ENCODE measurements around the gene HMCN1.
"Not testable (repeated sequence)": the region's sequence is repeated elsewhere in the genome, so short reads cannot be mapped to it uniquely, and the experiment has no call there.

Gene HMCN1

DNA sequence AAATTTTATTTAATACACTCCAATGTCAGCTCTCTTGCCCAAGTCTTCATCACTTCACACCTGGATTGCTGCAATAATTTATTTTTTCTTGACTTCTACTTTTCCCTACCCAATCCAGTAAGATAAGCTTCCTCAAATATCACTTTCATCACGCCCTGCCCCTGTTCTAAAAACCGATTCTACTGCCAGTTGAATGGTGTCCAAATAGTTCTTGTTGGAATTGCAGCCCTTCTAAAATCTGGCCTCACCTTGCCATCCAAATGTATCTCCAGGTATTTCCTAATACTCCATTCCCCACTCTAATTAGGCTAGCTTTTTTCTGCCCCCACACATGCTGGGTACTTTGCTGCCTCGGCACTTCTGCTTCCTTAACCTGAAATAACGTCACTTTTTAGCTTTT is 152.5 kb downstream of the HMCN1 start:
- no peaks in the 10 kb centered on the region for H3K27me3 ChIP-seq
- no peak overlapping the region for H3K9ac ChIP-seq
- no peak overlapping the region for H3K27ac ChIP-seq
- no peaks in the 10 kb centered on the region for H3K36me3 ChIP-seq
- H3K9me3 ChIP-seq: no peaks in the 10 kb centered on the region
- H3K4me1 ChIP-seq: no peaks in the 10 kb centered on the region
- no peaks in the 10 kb centered on the region for H4K20me1 ChIP-seq
- H3K4me3 ChIP-seq: no peak overlapping the region
- no peak for TF ChIP-seq Cebpa-rat (IDR thresholded peaks at IDR 0.05)
- H3K4me2 ChIP-seq: no peak overlapping the region

DNA sequence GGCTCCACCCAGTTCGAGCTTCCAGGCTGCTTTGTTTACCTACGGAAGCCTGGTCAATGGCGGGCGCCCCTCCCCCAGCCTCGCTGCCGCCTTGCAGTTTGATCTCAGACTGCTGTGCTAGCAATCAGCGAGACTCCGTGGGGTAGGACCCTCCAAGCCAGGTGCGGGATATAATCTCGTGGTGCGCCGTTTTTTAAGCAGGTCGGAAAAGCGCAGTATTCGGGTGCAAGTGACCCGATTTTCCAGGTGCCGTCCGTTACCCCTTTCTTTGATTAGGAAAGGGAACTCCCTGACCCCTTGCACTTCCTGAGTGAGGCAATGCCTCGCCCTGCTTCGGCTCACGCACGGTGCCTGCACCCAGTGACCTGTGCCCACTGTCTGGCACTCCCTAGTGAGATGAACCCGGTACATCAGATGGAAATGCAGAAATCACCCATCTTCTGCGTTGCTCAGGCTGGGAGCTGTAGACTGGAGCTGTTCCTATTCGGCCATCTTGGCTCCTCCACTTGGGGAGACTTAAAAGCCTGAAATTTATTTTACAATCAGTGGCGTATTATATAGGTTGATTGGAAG is 158.7 kb downstream of the HMCN1 start:
- H3K27me3 ChIP-seq, H3K9ac ChIP-seq, H4K20me1 ChIP-seq, H3K9me3 ChIP-seq, H3K4me1 ChIP-seq, H3K4me3 ChIP-seq, H3K27ac ChIP-seq, H3K36me3 ChIP-seq, H3K4me2 ChIP-seq: not testable (repeated sequence)

DNA sequence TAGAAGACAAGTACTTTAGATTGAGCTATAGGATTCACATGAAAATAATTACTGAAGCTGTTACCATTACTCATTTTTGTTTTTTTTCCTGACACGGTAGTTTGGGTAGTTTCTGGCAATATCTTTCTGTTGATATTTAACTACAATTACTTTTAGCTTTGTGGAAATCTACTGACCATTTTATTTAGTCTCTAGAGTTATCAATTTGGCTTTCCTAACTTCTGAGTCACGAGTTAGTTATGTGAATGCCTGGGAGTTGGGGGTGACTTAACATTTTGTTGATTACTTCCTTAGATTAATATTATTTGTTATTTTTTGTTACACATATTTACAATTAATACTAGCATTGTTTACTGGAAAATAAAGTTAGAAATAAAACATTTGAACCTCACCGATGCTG is 160.6 kb downstream of the HMCN1 start:
- Histone ChIP-seq H3K9me3 (no peaks in the 10 kb centered on the region), H3K27me3 (no peaks in the 10 kb centered on the region), H4K20me1 (no peaks in the 10 kb centered on the region), H3K36me3 (no peaks in the 10 kb centered on the region), H3K27ac (no peak overlapping the region), H3K4me1 (no peaks in the 10 kb centered on the region), H3K4me2 (no peak overlapping the region), H3K4me3 (no peak overlapping the region), H3K9ac (no peak overlapping the region)
- no peak for TF ChIP-seq Cebpa-rat (IDR thresholded peaks at IDR 0.05)

DNA sequence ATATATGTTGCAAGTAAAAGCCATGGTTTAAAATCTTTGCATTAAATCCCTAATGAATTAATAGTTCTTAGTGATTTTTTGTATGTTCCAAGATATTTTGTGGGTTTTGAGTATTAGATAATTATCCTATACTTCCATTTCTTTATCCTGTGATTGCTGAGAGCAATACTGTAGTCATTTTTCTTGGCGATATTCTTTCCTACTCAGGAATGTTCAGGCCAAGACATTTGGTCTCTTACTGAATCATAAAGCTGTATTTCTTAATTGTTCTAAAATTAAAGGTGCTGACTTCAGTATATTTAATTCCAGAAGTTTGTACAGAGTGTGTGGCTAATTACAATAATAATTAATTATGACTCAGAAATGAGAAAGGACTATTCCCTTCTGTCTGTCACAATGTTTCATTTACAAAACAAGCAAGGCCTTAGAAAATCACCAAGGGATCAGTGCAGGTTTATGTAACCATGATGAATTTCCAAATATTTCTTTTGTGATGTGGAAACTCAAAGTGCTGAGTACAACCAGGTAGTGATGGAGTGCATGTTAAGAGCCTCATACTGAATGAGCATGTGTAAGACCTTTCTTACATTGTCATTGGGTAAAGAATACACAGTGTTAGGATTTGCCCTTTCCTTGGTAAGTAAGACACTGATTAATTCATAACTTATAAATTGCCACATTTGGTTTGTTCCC is 161.2 kb downstream of the HMCN1 start:
- Histone ChIP-seq H3K9me3 (no peaks in the 10 kb centered on the region), H4K20me1 (no peaks in the 10 kb centered on the region), H3K4me1 (no peaks in the 10 kb centered on the region), H3K27ac (no peak overlapping the region), H3K36me3 (no peaks in the 10 kb centered on the region), H3K4me2 (no peak overlapping the region), H3K4me3 (no peak overlapping the region), H3K27me3 (no peaks in the 10 kb centered on the region), H3K9ac (no peak overlapping the region)
- TF ChIP-seq Cebpa-rat (IDR thresholded peaks at IDR 0.05): no peak

DNA sequence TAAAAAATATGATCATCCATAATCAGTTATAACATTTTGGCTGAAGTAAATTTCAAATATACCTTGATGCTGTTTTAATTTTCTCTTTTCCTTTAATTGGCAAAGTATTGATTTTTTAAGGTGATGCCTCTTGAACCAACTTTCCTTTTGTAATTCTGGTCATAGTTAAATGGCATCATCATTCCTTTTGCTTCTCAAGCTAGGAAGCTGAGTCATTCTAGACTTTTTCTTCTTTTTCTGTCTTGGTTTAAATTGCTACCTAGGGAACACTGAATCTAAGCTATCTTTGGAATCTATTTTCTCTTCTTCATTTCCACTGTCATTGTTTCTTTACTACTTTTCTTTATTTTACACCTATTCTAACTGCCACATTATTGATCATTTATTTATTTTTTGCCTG is 162.7 kb downstream of the HMCN1 start:
- Histone ChIP-seq H3K27me3 (no peaks in the 10 kb centered on the region), H3K27ac (no peak overlapping the region), H4K20me1 (no peaks in the 10 kb centered on the region), H3K9me3 (no peaks in the 10 kb centered on the region), H3K9ac (no peak overlapping the region), H3K4me2 (no peak overlapping the region), H3K4me1 (no peaks in the 10 kb centered on the region), H3K4me3 (no peak overlapping the region), H3K36me3 (no peaks in the 10 kb centered on the region)
- TF ChIP-seq Cebpa-rat (IDR thresholded peaks at IDR 0.05): no peak

DNA sequence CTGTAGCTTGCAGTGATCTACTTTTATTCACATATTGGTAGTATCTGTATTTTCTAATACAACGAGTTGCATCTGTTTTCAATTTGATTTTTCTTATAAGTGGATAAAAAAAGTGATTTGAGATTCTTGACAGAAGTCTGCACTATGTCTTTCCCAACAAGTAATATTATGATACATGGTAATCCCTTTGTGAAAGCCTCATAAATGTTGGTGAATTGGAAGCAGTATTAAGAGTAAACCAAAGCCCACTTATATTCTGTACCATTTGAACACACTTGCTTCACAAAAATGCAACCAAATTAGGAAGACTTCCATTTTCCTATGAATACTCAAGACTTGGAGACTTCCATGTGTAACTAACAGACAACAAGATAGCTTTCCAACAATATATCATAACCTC is 172.0 kb downstream of the HMCN1 start:
- Histone ChIP-seq H3K27ac (no peak overlapping the region), H3K4me3 (no peak overlapping the region), H3K4me2 (no peak overlapping the region), H3K9me3 (no peaks in the 10 kb centered on the region), H3K4me1 (no peaks in the 10 kb centered on the region), H4K20me1 (no peaks in the 10 kb centered on the region), H3K36me3 (no peaks in the 10 kb centered on the region), H3K27me3 (no peaks in the 10 kb centered on the region), H3K9ac (no peak overlapping the region)
- TF ChIP-seq Cebpa-rat (IDR thresholded peaks at IDR 0.05): no peak

DNA sequence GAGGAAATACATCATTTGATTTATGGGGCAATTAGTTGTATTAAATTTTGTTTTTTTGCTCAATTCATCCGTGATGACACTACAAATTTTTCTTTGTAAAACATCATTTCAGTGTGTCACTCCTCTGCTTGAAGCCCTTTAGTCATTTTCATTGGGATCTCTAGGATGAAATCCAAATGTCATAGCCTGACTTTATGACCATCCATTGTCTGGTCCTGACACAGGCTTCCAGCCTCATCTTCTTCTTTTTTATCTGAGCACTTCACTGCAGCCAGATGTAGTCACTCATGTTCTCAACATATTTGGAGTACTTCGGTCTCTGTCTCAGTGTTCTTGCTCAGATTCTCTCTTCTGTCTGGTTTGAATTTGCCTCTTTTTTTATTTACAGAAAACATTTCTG is 173.1 kb downstream of the HMCN1 start:
- H3K9me3 ChIP-seq: no peaks in the 10 kb centered on the region
- no peak overlapping the region for H3K4me2 ChIP-seq
- H3K36me3 ChIP-seq: no peaks in the 10 kb centered on the region
- H4K20me1 ChIP-seq: no peaks in the 10 kb centered on the region
- no peak overlapping the region for H3K4me3 ChIP-seq
- no peaks in the 10 kb centered on the region for H3K4me1 ChIP-seq
- H3K27ac ChIP-seq: no peak overlapping the region
- no peak for TF ChIP-seq Cebpa-rat (IDR thresholded peaks at IDR 0.05)
- no peak overlapping the region for H3K9ac ChIP-seq
- no peaks in the 10 kb centered on the region for H3K27me3 ChIP-seq

DNA sequence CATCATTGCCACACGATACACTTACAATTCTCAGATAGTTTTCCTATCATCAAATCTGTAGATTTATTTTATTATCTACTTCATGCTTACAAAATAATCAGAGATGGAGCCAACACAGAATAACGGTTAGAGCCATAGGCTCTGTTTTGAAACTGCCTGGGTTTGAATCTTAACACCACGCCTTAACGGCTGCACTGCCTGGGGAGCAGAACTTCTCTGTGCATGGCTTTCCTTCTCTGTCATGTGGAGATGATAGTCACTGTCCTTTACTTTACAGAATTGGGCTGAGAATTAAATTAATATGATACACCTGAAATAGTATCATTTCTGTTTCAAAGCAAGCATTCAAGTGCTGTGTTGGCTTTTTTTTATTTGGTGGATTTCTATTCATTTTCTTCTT is 177.8 kb downstream of the HMCN1 start:
- no peak overlapping the region for H3K27ac ChIP-seq
- H4K20me1 ChIP-seq: no peaks in the 10 kb centered on the region
- no peak overlapping the region for H3K4me3 ChIP-seq
- H3K36me3 ChIP-seq: no peaks in the 10 kb centered on the region
- H3K9ac ChIP-seq: no peak overlapping the region
- no peaks in the 10 kb centered on the region for H3K4me1 ChIP-seq
- no peaks in the 10 kb centered on the region for H3K27me3 ChIP-seq
- no peaks in the 10 kb centered on the region for H3K9me3 ChIP-seq
- no peak for TF ChIP-seq Cebpa-rat (IDR thresholded peaks at IDR 0.05)
- no peak overlapping the region for H3K4me2 ChIP-seq

DNA sequence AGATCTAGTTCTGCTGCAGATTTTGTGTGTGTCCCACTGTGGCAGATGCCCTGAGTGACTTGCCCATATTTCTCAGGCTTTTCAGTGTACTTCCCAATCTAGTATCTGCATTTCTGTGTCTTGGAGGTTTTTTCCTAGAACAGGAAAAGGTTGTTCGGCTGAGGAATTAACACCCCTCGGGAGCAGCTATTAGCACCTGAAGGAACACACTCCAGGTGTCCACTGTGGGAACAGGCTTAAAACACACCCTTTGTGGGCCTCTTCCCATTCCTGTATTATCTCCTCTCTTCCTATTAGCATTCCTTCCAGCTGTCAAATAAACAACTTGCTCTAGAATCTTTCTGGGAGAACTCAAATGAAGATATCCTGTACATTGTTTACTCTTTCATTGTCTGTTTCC is 178.3 kb downstream of the HMCN1 start:
- Histone ChIP-seq H3K4me1 (no peaks in the 10 kb centered on the region), H3K9ac (no peak overlapping the region), H3K9me3 (no peaks in the 10 kb centered on the region), H3K27ac (no peak overlapping the region), H3K27me3 (no peaks in the 10 kb centered on the region), H4K20me1 (no peaks in the 10 kb centered on the region), H3K36me3 (no peaks in the 10 kb centered on the region), H3K4me3 (no peak overlapping the region), H3K4me2 (no peak overlapping the region)
- TF ChIP-seq Cebpa-rat (IDR thresholded peaks at IDR 0.05): no peak

DNA sequence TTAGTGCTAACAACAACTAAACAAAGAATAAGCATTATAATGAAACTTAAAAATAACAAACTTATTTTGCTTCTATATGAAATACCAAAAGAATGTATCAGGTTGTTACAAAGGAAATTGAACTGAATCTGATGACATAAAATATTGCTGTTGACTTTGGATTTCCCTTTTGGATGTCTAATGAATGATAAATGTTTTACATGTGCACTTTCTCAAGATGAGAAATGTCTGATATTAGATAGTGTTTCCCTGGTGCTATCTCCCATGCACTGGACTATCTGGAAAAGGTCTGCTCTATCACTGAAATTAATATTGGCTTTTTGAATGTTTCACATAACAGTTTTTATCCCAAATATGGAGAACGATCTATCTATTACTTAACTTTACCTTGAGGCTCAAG is 179.9 kb downstream of the HMCN1 start:
- H3K4me1 ChIP-seq: no peaks in the 10 kb centered on the region
- H3K27me3 ChIP-seq: no peaks in the 10 kb centered on the region
- TF ChIP-seq Cebpa-rat (IDR thresholded peaks at IDR 0.05): no peak

DNA sequence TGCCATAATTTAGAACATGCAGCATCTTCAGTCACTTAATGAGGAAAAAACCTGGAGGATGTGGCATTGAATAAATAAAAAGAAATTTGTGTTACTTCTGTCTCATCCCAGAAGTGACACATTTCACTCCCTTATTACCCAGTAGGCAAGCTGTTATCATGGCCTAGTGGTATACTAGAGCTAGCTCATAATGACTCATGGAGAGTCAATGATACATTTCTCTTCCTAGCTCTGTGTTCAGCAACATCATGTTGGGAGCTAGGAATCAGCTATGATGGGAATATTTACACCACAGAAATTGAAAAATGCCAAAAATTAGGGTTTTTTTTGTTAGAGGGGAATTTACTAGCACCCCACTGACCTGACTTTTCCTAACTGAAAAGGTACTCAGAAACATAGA is 182.7 kb downstream of the HMCN1 start:
- H3K36me3 ChIP-seq: no peaks in the 10 kb centered on the region
- TF ChIP-seq Cebpa-rat (IDR thresholded peaks at IDR 0.05): no peak
- no peaks in the 10 kb centered on the region for H3K27me3 ChIP-seq
- no peak overlapping the region for H3K9ac ChIP-seq
- no peak overlapping the region for H3K4me2 ChIP-seq
- no peak overlapping the region for H3K4me3 ChIP-seq
- no peaks in the 10 kb centered on the region for H4K20me1 ChIP-seq
- H3K4me1 ChIP-seq: no peaks in the 10 kb centered on the region
- no peak overlapping the region for H3K27ac ChIP-seq
- H3K9me3 ChIP-seq: no peaks in the 10 kb centered on the region

More for the DNA sequence above, 179.9 kb downstream of the HMCN1 start:
- no peaks in the 10 kb centered on the region for H3K9me3 ChIP-seq
- no peak overlapping the region for H3K27ac ChIP-seq
- H3K9ac ChIP-seq: no peak overlapping the region
- H3K4me3 ChIP-seq: no peak overlapping the region
- H3K36me3 ChIP-seq: no peaks in the 10 kb centered on the region
- no peak overlapping the region for H3K4me2 ChIP-seq
- no peaks in the 10 kb centered on the region for H4K20me1 ChIP-seq
